T-helper 2 cell treated with Interferon-gamma antibody and Interleukin-4, amounts not matched to agents 100 ng/mL and 5 ng/mL, for 36 hours (primary cell): Measurements from ENCODE around the gene PHTF2. TPM values are rescaled to one million over a fixed set of nuclear protein-coding genes. Genes with fewer than 3 reads are reported as not detected.
"Not testable (repeated sequence)": the region's sequence is repeated elsewhere in the genome, so short reads cannot be mapped to it uniquely, and the experiment has no call there.

Experiments used
- intact Hi-C: fragments of 100-400 bp; cut with micrococcal nuclease; formaldehyde crosslinking; loops from one replicate; pipeline ENCODE4 v1.15.1; 2023
- total RNA-seq: library from RNA; stranded (reverse); gene quantifications from 2 replicates; pipeline ENCODE4 v1.2.3, GENCODE V29; 2022

Gene PHTF2
- total RNA-seq, 1 donor from 2014 or later = 57.6 TPM

DNA sequence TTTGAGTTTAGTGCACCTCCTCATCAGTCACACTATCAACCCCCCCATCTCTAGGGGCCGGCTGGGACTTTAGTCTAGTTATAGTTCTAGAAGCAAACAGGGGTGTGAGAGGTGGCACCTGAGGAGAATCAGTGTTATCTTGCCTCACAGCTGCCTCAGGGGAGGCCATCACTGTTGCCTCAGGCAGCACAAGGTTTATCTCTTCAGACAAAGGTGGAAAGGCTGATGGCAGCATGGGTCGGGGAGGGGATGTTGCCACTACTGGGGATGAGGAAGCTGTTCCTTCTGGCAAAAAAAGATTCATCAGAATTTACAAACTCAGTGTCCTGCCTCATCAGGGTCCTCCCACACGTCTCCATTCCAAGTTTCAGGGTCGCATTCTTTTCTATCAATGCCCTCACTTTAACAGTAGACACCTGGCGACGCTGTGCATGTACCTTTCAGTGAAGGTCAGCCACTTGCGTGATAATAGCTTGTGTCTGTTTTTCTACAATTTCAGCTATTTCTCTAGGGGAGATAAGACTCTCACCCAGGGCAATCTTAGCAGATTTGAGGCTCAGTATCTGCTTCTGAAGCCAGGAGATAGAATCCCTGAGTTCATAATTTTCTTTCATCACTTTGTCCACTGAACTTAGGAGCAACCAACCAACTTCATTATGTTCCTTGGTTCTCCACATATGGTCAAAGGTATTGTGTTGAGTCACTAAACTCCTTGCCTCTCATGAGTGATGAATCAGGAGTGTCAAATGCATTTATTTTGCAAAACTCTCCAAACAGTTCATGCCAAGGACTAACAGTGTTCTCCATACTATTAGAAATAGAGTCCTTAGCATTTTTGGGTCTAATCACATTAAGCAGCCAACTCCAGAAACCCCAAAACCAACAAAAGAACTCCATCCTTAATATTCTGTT is 75.1 kb downstream of the PHTF2 start:
- intact Hi-C loops = not testable (repeated sequence)

DNA sequence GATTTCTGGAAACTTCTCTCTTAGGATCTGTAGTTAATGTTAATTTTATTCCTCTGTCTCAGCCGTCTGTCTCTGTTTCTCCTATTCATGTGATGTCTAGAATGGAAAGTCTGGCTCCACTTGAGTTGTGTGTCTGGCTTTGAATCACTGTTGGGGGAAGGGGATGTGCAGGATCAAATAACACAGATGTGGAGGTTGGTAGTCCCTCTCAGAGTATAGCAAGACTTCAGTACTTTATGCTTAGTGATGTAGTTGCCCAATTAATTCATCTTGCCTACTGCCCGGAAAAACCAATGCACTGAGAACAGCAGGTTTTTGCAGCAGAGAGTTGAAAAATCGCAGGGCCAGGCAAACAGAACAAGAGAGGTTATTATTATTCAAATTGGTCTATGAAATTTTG is 79.2 kb downstream of the PHTF2 start:
- intact Hi-C loops = no loop called here

DNA sequence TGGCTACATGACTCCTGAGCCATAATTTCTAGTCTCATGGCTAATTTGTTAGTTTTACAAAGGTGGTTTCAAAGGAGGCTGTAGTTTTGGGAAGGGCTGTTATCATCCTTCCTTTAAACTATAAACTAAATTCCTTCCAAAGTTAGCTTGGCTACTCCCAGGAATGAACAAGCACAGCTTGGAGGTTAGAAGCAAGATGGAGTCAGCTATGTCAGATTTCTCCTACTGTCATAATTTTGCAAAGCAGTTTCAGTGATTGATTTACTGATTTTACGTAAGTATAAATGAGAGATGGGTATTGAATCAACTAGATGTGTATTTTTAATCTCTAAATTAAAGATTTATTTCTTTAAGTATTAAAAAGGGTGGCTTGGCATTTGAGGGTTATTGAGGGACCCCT is 79.9 kb downstream of the PHTF2 start:
- intact Hi-C loops = no loop called here

DNA sequence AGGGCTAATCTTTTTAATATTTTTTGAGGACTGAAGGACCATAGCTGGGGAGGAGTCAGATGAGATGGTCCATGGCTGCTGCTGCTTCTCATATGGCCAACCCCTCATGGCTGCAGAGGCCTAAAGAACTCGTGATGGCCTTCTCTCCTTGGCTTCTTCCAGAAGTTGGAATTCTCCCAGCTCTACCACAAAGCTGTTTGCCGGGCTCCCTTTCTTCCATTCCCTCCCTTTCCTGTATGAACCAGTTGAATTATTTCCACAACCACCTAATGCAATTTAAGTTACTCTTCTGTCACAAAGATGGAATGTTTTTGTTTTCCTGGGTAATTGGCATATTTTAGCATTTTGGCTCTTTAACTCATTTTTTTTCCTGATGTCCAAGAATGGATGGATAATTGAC is 80.7 kb downstream of the PHTF2 start:
- intact Hi-C loops = no loop called here

DNA sequence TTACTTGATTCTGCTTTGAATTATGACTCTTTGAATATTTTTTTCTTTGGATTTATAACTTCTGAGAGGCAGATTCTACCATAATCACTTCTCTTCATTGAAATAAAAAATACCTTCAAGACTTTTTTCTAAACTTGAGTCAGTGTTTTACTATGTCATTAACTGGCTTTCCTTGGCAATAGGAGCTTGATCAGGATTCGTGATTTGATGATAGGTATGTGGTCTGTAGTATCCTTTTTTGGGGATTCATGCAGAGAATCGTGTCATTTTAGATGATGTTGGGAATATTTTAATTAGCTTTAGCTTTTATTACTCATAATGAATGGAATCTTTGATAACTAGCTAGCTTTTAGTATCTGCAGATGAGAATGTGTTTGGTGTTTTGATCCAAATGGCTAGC is 83.3 kb downstream of the PHTF2 start:
- intact Hi-C loops = no loop called here

DNA sequence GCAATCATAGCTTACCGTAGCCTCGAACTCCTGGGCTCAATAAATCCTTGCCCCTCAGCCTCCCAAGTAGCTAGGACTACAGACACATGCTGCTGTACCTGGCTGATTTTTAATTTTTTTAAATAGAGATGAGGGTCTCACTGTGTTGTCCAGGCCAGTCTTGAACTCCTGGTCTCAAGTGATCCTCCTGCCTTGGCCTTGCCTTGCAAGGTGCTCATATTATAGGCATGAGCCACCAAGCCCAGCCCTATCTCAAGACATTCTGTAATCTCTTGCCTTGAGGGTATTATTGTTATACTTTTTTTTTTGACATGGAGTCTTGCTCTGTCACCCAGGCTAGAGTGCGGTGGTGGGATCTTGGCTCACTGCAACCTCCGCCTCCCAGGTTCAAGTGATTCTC is 86.6 kb downstream of the PHTF2 start:
- intact Hi-C loops = no loop called here

DNA sequence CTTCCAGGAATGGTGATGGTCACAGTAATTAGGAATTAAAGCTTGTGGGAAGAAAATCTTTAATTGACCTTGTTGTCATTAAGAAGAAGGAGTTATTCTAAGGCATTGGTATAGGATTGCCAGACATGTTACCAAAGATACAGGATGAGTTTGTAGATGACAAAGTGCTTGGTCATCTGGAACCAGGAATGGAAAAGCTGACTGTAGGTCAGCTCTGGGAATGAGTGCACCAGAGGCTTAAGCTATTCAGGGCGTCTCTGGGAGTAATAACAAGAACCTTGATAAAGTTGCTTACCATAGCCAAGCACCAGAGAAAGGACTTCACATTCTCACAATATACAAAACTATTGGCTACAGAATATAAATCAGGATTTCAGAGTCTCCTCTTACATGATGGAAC is 89.0 kb downstream of the PHTF2 start:
- intact Hi-C loops = no loop called here

DNA sequence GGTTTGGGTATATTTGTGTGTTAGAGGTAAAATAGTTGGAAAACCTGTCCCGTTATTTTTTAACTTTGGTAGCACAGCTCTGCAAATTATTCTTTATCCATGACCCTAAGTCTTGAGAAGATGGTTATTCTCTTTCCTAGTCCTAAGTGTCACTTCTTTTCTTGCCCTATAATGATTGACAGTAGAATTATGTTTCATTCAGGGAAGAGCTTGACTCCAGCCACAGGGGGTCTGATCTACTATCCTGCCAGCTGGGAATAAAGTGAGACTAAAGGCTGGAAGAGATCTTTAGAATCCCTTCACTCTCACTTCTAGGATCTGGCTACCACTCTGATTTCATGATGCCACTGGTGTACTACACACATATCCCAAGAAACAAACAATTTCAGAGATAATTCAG is 90.4 kb downstream of the PHTF2 start:
- intact Hi-C loops = no loop called here

DNA sequence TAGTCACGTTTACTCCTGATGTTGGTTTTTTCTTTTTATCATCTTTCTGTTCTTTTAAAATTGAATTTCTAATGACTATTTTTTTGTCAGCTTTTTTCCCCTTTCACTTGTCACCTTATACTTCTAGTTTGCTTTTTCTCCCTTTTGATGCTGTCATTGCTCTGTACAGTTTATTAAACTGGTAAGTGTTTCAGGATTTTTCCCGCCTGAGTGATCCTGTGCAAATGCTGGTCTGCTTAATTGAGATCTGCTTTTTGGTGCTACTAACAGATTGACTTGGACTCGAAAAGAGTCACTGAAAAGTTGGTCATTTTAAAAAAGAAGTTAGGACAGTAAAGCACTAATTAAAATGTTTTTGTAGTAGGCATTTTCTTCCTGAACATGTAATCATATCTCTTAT is 95.2 kb downstream of the PHTF2 start:
- intact Hi-C loops = no loop called here

DNA sequence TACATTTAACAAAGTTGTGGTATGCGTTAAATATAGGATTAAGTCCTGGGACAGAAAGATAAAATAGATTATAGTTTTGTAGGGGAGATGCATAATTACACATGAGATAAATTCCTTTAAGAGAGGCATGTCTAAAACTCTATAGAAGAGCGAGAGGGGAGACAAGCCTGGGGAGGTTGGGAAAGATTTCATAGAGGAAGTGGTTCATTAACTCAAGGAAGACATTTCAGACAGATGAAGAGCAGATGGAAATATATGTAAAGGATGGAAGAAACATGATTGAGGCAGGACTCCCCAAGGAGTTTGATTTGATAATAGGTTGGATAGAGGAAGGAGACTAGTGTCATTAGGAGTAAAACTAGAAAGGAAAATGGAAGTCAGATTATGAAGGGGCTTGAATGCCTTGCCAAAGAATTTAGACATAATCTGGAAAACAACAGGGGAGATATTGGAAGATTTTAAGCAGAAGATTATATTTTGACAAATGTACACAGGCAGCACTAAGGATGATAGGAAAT is 96.1 kb downstream of the PHTF2 start:
- intact Hi-C loops = no loop called here

DNA sequence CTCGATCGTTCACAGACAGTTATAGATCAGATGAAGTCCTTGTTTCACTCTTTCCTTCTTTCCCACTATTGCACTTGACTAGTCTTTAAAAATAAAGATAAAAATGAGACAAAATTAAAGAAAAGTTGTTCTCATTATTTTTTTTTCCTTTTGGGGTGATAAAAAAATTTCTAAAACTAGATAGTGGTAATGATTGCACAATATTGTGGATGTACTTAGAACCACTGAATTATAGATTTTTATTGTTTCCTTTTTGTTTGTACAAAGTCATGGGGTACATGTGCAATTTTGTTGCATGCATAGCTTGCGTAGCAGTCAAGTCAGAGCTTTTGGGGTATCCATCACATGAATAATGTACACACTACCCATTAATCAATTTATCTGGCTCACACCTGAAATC is 97.3 kb downstream of the PHTF2 start:
- intact Hi-C loops = loop anchor here (2.0 kb wide), 1 partner anchor 17 kb away; no protein-coding TSS in a partner anchor

DNA sequence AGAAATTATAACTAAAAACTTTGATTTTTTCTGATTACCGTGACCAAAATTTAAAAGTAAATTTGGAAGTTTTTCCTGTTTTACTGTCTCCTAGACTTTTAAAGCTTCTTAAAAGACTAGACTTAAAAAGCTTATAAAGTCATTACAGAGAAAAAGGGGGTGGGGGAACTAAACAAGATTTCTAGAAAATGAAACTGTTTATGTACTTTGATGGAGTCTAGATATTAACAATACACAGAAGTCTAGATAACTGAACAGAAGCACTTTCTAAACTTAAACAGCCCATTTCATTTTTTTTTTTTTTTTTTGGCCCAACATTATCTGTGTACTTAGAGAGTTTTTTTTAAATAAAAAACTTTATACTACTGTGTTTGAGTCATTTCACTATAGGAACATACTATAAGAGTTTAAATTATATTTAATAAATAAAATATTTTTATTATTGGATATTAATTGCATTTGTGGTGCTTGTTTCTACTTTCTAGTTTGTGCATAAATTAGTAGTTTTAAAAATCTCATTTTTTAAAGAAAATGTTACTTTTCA is 98.5 kb downstream of the PHTF2 start:
- intact Hi-C loops = loop anchor here (2.0 kb wide), 1 partner anchor 16 kb away; no protein-coding TSS in a partner anchor

DNA sequence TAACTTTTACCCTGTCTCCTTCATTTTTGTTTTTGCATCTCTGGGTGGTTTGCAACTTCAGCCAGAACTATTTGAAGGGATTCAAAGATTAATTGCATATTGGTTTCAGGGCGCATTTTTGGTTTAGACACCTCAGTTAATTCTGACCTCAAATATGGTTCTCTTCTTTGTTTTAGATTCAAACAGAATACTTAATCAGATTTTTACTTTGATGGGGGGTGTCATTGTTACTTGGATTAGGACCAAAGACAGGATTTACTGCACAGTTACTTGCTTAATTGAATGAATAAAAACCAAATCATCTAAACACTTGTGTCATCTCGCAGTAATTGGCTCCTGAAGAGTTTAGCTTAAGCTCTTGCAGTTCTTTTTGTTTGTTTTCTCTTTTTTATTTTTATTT is 100.9 kb downstream of the PHTF2 start:
- intact Hi-C loops = no loop called here

DNA sequence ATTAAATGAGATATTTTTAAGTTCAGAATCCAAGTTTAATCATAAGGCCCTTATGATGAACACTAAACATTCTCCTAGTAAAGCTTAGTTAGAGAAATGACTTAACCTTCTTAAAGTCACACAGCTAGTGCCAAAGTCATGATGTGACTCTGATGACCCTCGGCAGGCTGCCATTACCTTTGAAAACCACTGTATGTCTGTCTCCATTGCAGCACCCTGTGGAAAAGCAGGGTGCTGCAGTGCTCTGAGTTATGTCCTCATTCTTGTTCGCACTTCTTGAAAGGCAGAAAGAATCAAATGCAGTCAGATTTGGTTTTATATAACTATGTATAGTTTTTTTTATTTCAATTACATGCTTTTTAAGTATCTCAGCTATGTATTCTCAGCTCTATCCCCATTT is 105.0 kb downstream of the PHTF2 start:
- intact Hi-C loops = no loop called here

DNA sequence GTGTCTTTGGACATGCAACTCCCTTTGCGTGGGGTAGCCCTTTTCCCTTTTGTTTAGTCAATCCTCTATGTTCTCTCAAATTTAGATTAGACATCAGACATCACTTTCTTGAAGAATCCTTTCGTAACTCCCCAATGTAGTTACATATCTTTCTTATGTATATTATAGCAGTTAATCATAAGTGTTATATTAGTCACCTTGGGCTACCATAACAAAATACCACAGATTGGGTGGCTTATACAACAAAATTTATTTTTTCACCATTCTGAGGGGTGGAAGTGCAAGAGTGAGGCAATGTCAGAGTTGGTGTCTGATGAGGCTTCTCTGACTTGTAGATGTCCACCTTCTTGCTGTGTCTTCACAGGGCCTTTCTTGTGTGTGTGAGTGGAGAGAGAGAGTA is 105.7 kb downstream of the PHTF2 start:
- intact Hi-C loops = no loop called here

DNA sequence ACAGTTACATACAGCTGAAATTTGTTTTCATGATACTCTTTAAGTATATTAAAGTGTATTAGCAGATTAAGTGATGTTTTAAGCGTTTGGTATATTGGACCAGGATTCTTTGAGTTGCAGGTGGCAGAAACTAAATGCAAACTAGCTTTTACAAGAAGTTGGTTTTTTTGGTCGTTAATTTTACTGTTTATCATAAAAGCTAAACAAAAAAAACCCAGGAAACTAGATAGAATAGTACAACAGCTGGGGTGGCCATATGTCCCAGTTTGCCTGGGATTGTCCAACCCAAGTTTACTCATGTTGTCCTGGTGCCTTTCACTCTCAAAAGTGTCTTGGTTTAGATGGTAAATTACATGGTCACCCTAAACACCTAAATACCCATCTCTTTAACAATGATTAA is 108.7 kb downstream of the PHTF2 start:
- intact Hi-C loops = no loop called here

DNA sequence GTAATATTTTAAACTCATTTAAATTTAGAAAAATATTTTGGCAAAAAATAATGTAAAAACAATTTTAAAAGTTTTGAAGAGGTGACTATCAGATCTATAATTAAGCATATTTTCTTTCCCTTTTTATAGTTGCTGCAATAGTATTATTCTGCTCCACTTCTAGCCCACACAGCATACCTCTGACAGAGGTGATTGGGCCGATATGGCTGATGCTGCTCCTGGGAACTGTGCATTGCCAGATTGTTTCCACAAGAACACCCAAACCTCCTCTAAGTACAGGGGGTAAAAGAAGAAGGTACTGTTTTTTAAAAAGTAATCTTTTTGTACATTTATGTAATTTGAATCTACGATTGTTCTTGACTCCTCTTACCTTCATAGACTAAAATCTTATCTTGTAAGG is 110.1 kb downstream of the PHTF2 start:
- intact Hi-C loops = no loop called here

DNA sequence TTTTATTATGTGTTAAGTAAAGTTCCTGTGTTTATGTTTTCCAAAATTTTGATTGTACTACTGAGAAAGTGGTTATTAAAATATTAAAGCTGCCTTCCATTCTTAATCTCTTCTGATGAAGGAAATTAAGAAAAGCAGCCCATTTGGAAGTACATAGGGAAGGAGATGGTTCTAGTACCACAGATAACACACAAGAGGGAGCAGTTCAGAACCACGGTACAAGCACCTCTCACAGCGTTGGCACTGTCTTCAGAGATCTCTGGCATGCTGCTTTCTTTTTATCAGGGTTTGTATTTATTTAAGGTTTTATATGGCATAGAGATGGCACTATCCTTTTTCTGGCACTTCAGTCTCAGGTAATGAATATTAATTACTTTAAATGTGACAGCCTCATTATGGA is 111.6 kb downstream of the PHTF2 start:
- intact Hi-C loops = loop anchor here (5.0 kb wide), 2 partner anchors 113 to 213 kb away; partner anchors contain the start of genes PHTF2, RSBN1L and TMEM60

DNA sequence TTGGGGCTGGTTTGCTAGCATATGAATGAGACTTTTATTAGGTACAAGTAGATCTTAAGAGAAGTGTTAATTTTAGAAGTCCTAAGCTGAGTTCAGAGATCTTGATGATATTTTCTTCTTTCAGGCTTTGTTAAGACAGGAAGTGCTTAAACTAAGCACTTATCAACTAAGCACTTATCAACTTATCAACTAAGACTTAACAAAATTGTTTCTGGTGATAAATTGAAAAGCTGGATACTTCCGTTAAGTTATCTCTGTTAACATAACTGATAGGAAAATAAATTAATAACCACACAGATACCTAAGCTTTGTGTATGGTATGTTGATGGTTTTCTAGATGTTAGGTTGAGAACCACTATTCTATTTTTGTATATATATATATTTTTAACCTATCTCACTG is 113.7 kb downstream of the PHTF2 start:
- intact Hi-C loops = loop anchor here (2.0 to 5.0 kb wide), 3 partner anchors 15 to 215 kb away; partner anchors contain the start of genes PHTF2, RSBN1L and TMEM60

DNA sequence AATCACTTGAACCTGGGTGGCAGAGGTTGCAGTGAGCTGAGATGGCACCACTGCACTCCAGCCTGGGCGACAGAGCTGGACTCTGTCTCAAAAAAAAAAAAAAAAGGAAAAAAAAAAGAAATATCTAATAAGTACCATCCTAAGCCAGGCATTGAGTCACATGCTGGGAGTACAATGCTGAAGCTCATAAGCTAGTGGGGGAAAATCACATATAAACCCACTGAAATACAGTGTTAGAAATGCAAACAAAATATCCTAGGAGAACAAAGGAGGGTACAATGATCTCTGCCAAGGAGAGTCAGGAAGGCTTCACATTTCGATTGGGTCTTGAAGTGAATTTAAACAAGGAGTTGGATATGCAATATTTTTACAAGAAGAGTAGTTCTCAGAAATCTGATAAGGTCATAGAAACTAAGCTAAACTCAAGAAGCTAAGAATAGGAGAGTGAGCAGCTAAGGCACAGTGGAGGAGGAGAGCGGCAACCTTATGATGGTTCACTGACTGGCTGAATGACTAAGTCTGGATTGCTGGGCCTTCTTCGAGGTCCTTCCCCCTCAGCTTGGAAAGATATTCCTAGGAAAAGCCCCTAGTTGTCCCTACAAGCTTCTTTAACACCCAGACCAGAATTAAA is 115.5 kb downstream of the PHTF2 start:
- intact Hi-C loops = loop anchor here (2.0 to 5.0 kb wide), 3 partner anchors 17 to 217 kb away; partner anchors contain the start of genes PHTF2, RSBN1L and TMEM60

DNA sequence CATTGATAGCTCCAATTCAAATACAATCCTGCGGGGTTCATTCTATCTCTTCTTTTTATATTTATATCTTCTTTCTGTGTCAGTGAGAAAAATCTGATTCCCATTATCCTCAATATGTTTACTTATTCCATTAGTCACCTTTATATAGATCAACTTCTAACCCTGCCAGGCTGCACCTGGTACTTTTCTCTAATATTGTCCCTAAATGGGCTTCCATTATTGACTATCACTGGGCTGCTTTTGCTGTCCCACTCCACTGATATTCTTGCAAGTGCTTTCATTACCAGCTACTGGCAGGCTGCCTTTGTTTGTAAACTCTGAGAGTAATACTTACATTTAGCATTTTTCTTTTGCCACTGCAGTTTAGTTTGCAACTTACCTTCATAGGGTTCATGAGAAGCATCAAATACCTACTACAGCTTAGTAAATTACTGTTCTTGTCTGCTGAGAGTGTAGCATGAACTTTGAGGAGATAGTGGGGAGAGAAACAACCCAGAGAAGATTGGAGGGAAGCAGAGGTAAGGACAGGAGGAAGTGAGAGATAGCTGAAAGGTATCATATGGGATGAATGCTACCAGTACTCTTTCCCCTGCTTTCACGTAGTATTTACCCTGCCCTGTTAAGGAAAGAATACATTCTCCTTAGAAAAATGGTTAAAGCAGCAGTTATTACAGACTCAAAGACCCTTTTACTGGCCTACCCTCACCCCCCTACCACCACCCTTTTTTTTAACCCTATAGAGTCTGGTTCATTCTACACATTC is 119.1 kb downstream of the PHTF2 start:
- intact Hi-C loops = no loop called here
